PC-3 (cell line): ENCODE data around the gene TRAF1.

Experiments
- CTCF ChIP-seq: fragments of 300-600 bp; sonication (generic); conservative IDR thresholded peaks from 2 replicates; pipeline ENCODE4 v1.5.1; 2017; ENCODE audit warnings: antibody characterized with exemption, low read depth, mild to moderate bottlenecking, low read length
- EZH2 ChIP-seq: fragments of 300-600 bp; sonication (generic); IDR thresholded peaks from one replicate; pipeline ENCODE4 v1.6.1; 2017; ENCODE audit warnings: antibody characterized with exemption, mild to moderate bottlenecking, low read length; ENCODE audit not compliant: unreplicated experiment
- EZH2phosphoT487 ChIP-seq: fragments of 300-600 bp; sonication (generic); IDR thresholded peaks from 2 replicates; pipeline ENCODE4 v1.6.1; 2018; ENCODE audit warnings: mild to moderate bottlenecking, antibody characterized with exemption, low read length, borderline replicate concordance

- TF ChIP-seq CTCF (no peak), EZH2 (no peak), EZH2phosphoT487 (no peak)
Observed at GRCh38 chr9:120920806-120921178, 5.8 kb downstream of the TRAF1 start.
